DND-41 (cell line): ENCODE measurements around the gene MRPS10.

Experiments
- ATAC-seq: fragments of 200-7000 bp; cut with Tn5 transposase; 3 replicates; pipeline ENCODE4 v1.9.1; 2021; ENCODE audit warnings: low read depth; ENCODE audit not compliant: insufficient read depth
- DNase-seq: peaks from one replicate; pipeline ENCODE4 v3.0.0-alpha.2; 2020
- H2AFZ ChIP-seq: 2 replicates; pipeline ENCODE4 v1.6.0; 2012; ENCODE audit warnings: low read depth, low read length
- H3K27ac ChIP-seq: 2 replicates; pipeline ENCODE4 v1.5.1; 2012; ENCODE audit warnings: low read length, inconsistent platforms
- H3K27me3 ChIP-seq: fragments of 200-600 bp; sonication (generic); 2 replicates; pipeline ENCODE4 v1.6.0; 2012; ENCODE audit warnings: low read length, mild to moderate bottlenecking, inconsistent platforms; ENCODE audit not compliant: insufficient read depth, poor library complexity
- H3K36me3 ChIP-seq: 2 replicates; pipeline ENCODE4 v1.5.1; 2012; ENCODE audit warnings: low read length, inconsistent platforms; ENCODE audit not compliant: insufficient read depth
- H3K4me1 ChIP-seq: 2 replicates; pipeline ENCODE4 v1.5.1; 2012; ENCODE audit warnings: mild to moderate bottlenecking, low read length; ENCODE audit not compliant: insufficient read depth
- H3K4me2 ChIP-seq: 2 replicates; pipeline ENCODE4 v1.6.0; 2012; ENCODE audit warnings: mild to moderate bottlenecking, moderate library complexity, low read length, inconsistent platforms; ENCODE audit not compliant: insufficient read depth
- H3K4me3 ChIP-seq, 2 experiments: fragments of 200-600 bp in 1 of 2; shearing (Covaris generic) in 1 of 2; 2 replicates each; pipeline ENCODE4 v1.5.1; 2012 to 2016; ENCODE audit warnings: inconsistent platforms in 2 of 2, low read length in 2 of 2, mild to moderate bottlenecking in 2 of 2, low read depth in 1 of 2, moderate library complexity in 1 of 2
- H3K79me2 ChIP-seq: 2 replicates; pipeline ENCODE4 v1.6.0; 2012; ENCODE audit warnings: low read length, inconsistent platforms; ENCODE audit not compliant: insufficient read depth
- H3K9ac ChIP-seq: 2 replicates; pipeline ENCODE4 v1.6.0; 2012; ENCODE audit warnings: low read depth, mild to moderate bottlenecking, inconsistent platforms, low read length, moderate library complexity
- H3K9me3 ChIP-seq: 2 replicates; pipeline ENCODE4 v1.5.1; 2012; ENCODE audit warnings: low read length, moderate library complexity, mild to moderate bottlenecking, inconsistent platforms; ENCODE audit not compliant: insufficient read depth, severe bottlenecking
- H4K20me1 ChIP-seq: 2 replicates; pipeline ENCODE4 v1.6.0; 2012; ENCODE audit warnings: low read length; ENCODE audit not compliant: insufficient read depth
- CTCF ChIP-seq: IDR thresholded peaks from 2 replicates; pipeline ENCODE4 v1.5.1; 2012; ENCODE audit warnings: borderline replicate concordance, low read length, moderate library complexity, mild to moderate bottlenecking; ENCODE audit not compliant: poor library complexity, severe bottlenecking; ENCODE audit errors: extremely low read depth
- EZH2 ChIP-seq: IDR thresholded peaks from 3 replicates; pipeline ENCODE4 v1.6.1; 2012; ENCODE audit warnings: borderline replicate concordance, low read depth, mild to moderate bottlenecking, moderate library complexity, low read length, inconsistent platforms; ENCODE audit not compliant: severe bottlenecking

The MRPS10 gene

GRCh38 chr6:42227173-42227850 is 9.7 kb upstream of the MRPS10 start:
- Histone ChIP-seq H3K9ac (no peak overlapping the region), H2AFZ (no peak overlapping the region), H3K36me3 (peaks cover 4% of the 10 kb centered on the region), H3K9me3 (no peaks in the 10 kb centered on the region), H3K27me3 (no peaks in the 10 kb centered on the region), H4K20me1 (no peaks in the 10 kb centered on the region), H3K27ac (no peak overlapping the region), H3K4me3 (no peak overlapping the region), H3K4me1 (no peaks in the 10 kb centered on the region), H3K79me2 (no peaks in the 10 kb centered on the region), H3K4me2 (no peak overlapping the region)
- no peak for ATAC-seq
- TF ChIP-seq EZH2: no peak
- TF ChIP-seq CTCF: no peak
- no peak for DNase-seq

- no peak overlapping the region for H3K9ac ChIP-seq
- ATAC-seq: no peak
- H3K79me2 ChIP-seq: no peaks in the 10 kb centered on the region
- H2AFZ ChIP-seq: no peak overlapping the region
- no peaks in the 10 kb centered on the region for H3K9me3 ChIP-seq
- DNase-seq: no peak
- H3K4me3 ChIP-seq: no peak overlapping the region
- no peaks in the 10 kb centered on the region for H3K4me1 ChIP-seq
- H3K27ac ChIP-seq: no peak overlapping the region
- no peaks in the 10 kb centered on the region for H3K27me3 ChIP-seq
- H3K36me3 ChIP-seq: no peaks in the 10 kb centered on the region; the same call in 1 of the 2 replicates
- H4K20me1 ChIP-seq: no peaks in the 10 kb centered on the region
- TF ChIP-seq EZH2 (no peak), CTCF (no peak)
- H3K4me2 ChIP-seq: no peak overlapping the region
Measured at GRCh38 chr6:42226645-42227143, 9.0 kb upstream of the MRPS10 start.

DNA sequence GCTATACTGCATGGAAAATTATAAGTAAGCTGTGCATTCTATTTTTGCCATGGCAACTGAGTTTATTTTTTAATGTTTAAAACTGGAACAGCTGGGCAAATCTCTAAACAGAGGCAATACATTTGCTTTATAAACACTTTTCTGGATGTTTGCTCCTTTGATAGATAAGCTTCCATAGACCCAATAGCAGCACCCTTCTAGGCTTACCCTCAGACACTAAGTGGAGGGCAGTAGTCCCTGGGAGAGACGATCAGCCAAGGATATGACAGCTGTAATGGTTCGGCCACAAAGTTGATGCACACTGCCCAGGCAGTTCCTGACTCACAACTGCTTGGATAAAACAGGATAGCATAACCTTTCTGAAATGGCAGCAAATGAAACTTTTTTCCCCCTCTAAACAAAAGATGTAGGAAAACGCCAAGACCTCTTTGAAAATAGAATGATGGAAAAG is 8.5 kb upstream of the MRPS10 start:
- Histone ChIP-seq H3K4me2 (no peak overlapping the region), H3K79me2 (no peaks in the 10 kb centered on the region), H3K9me3 (no peaks in the 10 kb centered on the region), H3K36me3 (no peaks in the 10 kb centered on the region; the same call in 1 of the 2 replicates), H3K4me3 (no peak overlapping the region), H3K9ac (no peak overlapping the region), H2AFZ (no peak overlapping the region), H3K4me1 (no peaks in the 10 kb centered on the region), H3K27ac (no peak overlapping the region), H4K20me1 (no peaks in the 10 kb centered on the region), H3K27me3 (no peaks in the 10 kb centered on the region)
- DNase-seq (no peak), ATAC-seq (no peak)
- no peak for TF ChIP-seq EZH2
- TF ChIP-seq CTCF: no peak
